ENCODE data around the gene CAMTA1.
A peak's percentile ranks its signal among the peaks of the same experiment; 100 is the strongest.
"Not testable (repeated sequence)": the region's sequence is repeated elsewhere in the genome, so short reads cannot be mapped to it uniquely, and the experiment has no call there.

The CAMTA1 gene

GRCh38 chr1:7136166-7136953 lies 351.1 kb downstream of the CAMTA1 start:
- ATAC-seq: peak; percentile 63
- TF ChIP-seq PPARA (CRISPR knock-in tag; IDR thresholded peaks at IDR 0.05; ENCODE audit: borderline replicate concordance) (no peak), ZC3H10 (CRISPR knock-in tag; IDR thresholded peaks at IDR 0.05) (no peak), ISL1 (CRISPR knock-in tag; IDR thresholded peaks at IDR 0.05) (no peak), BACH2 (CRISPR knock-in tag; IDR thresholded peaks at IDR 0.05; ENCODE audit: borderline replicate concordance) (no peak)
- TF ChIP-seq, protein P1, sequence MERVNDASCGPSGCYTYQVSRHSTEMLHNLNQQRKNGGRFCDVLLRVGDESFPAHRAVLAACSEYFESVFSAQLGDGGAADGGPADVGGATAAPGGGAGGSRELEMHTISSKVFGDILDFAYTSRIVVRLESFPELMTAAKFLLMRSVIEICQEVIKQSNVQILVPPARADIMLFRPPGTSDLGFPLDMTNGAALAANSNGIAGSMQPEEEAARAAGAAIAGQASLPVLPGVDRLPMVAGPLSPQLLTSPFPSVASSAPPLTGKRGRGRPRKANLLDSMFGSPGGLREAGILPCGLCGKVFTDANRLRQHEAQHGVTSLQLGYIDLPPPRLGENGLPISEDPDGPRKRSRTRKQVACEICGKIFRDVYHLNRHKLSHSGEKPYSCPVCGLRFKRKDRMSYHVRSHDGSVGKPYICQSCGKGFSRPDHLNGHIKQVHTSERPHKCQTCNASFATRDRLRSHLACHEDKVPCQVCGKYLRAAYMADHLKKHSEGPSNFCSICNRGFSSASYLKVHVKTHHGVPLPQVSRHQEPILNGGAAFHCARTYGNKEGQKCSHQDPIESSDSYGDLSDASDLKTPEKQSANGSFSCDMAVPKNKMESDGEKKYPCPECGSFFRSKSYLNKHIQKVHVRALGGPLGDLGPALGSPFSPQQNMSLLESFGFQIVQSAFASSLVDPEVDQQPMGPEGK (CRISPR knock-in tag; IDR thresholded peaks at IDR 0.05; ENCODE audit: borderline replicate concordance): no peak

DNA sequence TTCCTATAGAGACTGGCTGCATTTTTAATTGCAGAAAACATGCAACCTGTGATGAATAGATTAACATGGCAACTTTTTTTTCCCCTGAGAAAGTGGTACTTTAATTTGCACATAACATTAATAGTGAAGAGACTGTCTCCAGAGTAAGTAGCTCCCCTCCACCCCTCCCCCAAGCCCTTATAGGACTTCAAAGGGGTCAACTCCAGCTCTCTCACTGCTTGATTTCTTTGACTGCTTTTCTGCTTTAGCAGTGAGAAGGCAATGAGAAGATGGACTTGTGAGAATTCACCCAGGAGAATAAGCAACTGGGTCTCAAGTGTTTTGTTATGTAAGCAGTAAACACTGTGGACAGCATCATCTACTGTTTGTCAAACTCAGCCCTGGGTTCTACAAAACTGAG lies 355.0 kb downstream of the CAMTA1 start:
- TF ChIP-seq, protein P2, sequence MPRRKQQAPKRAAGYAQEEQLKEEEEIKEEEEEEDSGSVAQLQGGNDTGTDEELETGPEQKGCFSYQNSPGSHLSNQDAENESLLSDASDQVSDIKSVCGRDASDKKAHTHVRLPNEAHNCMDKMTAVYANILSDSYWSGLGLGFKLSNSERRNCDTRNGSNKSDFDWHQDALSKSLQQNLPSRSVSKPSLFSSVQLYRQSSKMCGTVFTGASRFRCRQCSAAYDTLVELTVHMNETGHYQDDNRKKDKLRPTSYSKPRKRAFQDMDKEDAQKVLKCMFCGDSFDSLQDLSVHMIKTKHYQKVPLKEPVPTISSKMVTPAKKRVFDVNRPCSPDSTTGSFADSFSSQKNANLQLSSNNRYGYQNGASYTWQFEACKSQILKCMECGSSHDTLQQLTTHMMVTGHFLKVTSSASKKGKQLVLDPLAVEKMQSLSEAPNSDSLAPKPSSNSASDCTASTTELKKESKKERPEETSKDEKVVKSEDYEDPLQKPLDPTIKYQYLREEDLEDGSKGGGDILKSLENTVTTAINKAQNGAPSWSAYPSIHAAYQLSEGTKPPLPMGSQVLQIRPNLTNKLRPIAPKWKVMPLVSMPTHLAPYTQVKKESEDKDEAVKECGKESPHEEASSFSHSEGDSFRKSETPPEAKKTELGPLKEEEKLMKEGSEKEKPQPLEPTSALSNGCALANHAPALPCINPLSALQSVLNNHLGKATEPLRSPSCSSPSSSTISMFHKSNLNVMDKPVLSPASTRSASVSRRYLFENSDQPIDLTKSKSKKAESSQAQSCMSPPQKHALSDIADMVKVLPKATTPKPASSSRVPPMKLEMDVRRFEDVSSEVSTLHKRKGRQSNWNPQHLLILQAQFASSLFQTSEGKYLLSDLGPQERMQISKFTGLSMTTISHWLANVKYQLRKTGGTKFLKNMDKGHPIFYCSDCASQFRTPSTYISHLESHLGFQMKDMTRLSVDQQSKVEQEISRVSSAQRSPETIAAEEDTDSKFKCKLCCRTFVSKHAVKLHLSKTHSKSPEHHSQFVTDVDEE (CRISPR knock-in tag; IDR thresholded peaks at IDR 0.05): no peak
- TF ChIP-seq ZNF565 (CRISPR knock-in tag; conservative IDR thresholded peaks at IDR 0.05; ENCODE audit: low read depth) (no peak), TOX (CRISPR knock-in tag; IDR thresholded peaks at IDR 0.05; ENCODE audit: borderline replicate concordance) (no peak), BACH2 (CRISPR knock-in tag; IDR thresholded peaks at IDR 0.05; ENCODE audit: borderline replicate concordance) (no peak), PPARA (CRISPR knock-in tag; IDR thresholded peaks at IDR 0.05; ENCODE audit: borderline replicate concordance) (no peak), GLIS3 (CRISPR knock-in tag; IDR thresholded peaks at IDR 0.05) (no peak), ESRRG (CRISPR knock-in tag; IDR thresholded peaks at IDR 0.05) (no peak), TCF4 (CRISPR knock-in tag; IDR thresholded peaks at IDR 0.05; ENCODE audit: borderline replicate concordance) (no peak), ZFP3 (CRISPR knock-in tag; IDR thresholded peaks at IDR 0.05) (no peak), SNAI2 (CRISPR knock-in tag; IDR thresholded peaks at IDR 0.05) (no peak), ZC3H10 (CRISPR knock-in tag; IDR thresholded peaks at IDR 0.05) (no peak), OSR1 (CRISPR knock-in tag; IDR thresholded peaks at IDR 0.05) (no peak)
- no peak for ATAC-seq

DNA sequence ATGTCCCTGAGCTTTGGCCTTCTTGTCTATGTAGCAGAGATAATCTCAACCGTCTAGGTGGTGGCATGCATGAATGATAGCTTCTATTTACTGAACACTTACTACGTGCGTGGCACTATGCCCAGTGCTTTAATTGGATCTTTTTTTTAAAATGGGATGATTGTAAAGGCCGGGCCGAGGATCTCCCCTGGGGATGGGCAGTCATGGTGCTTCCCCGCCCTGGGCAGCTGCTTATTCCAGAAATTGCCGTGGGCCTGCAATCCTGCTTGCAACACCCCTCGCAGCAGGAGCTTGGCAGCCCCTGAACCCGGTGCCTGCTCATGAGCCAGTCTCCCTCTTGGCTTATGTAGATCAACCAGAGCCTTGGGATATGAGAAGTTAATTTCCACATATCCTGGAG lies 360.7 kb downstream of the CAMTA1 start:
- ATAC-seq: no peak
- TF ChIP-seq CSDC2 (CRISPR knock-in tag; IDR thresholded peaks at IDR 0.05): no peak
- TF ChIP-seq SNAI2 (CRISPR knock-in tag; IDR thresholded peaks at IDR 0.05): no peak
- TF ChIP-seq, protein P2 (CRISPR knock-in tag; IDR thresholded peaks at IDR 0.05): no peak
- no peak for TF ChIP-seq ZNF8 (CRISPR knock-in tag; IDR thresholded peaks at IDR 0.05)
- no peak for TF ChIP-seq ZNF565 (CRISPR knock-in tag; conservative IDR thresholded peaks at IDR 0.05; ENCODE audit: low read depth)
- TF ChIP-seq PPARA (CRISPR knock-in tag; IDR thresholded peaks at IDR 0.05; ENCODE audit: borderline replicate concordance): no peak

DNA sequence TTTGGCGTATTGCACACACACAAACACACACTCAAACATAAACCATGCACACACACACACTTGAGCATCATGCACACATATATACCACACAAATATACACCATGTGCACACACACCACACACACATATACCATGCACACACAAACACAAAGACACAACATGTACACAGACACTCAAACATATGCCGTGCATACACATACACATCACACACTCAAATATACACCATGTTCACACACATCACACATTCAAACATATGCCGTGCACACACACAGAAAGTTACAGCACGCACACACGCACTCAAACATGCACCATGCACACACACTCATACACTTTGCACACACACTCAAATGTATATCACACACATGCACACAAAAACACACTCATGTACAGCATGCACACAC lies 361.5 kb downstream of the CAMTA1 start:
- ATAC-seq: no peak
- TF ChIP-seq RARB (CRISPR knock-in tag; IDR thresholded peaks at IDR 0.05) (no peak), CSDC2 (CRISPR knock-in tag; IDR thresholded peaks at IDR 0.05) (no peak), BACH2 (CRISPR knock-in tag; IDR thresholded peaks at IDR 0.05; ENCODE audit: borderline replicate concordance) (no peak), ESRRG (CRISPR knock-in tag; IDR thresholded peaks at IDR 0.05) (no peak), GLIS3 (CRISPR knock-in tag; IDR thresholded peaks at IDR 0.05) (no peak), ZFP30 (CRISPR knock-in tag; IDR thresholded peaks at IDR 0.05) (no peak), SNAI2 (CRISPR knock-in tag; IDR thresholded peaks at IDR 0.05) (no peak), ZNF8 (CRISPR knock-in tag; IDR thresholded peaks at IDR 0.05) (no peak), ARNTL (CRISPR knock-in tag; IDR thresholded peaks at IDR 0.05; ENCODE audit: borderline replicate concordance, low read depth) (no peak)
- TF ChIP-seq, protein P3, sequence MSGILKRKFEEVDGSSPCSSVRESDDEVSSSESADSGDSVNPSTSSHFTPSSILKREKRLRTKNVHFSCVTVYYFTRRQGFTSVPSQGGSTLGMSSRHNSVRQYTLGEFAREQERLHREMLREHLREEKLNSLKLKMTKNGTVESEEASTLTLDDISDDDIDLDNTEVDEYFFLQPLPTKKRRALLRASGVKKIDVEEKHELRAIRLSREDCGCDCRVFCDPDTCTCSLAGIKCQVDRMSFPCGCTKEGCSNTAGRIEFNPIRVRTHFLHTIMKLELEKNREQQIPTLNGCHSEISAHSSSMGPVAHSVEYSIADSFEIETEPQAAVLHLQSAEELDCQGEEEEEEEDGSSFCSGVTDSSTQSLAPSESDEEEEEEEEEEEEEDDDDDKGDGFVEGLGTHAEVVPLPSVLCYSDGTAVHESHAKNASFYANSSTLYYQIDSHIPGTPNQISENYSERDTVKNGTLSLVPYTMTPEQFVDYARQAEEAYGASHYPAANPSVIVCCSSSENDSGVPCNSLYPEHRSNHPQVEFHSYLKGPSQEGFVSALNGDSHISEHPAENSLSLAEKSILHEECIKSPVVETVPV (CRISPR knock-in tag; IDR thresholded peaks at IDR 0.05): no peak

GRCh38 chr1:7147581-7148282 lies 362.5 kb downstream of the CAMTA1 start:
- ATAC-seq: not testable (repeated sequence)
